Measurements from ENCODE around the gene MANEAL. TPM values are rescaled to one million over a fixed set of nuclear protein-coding genes. Genes with fewer than 3 reads are reported as not detected.

Gene MANEAL
- total RNA-seq, 2 donors from 2014 or later: 8.8 to 11.2 TPM

- WGBS: 75% methylated on average over 3 of the region's 3 CpGs
- no peaks in the 10 kb centered on the region for H3K9me3 ChIP-seq
- H3K36me3 ChIP-seq: no peaks in the 10 kb centered on the region
- no peak for DNase-seq (ENCODE audit: low spot score)
- intact Hi-C loops (cut with DNase I): no loop called here
- TF ChIP-seq POLR2A (IDR thresholded peaks at IDR 0.05): no peak
- no peak for TF ChIP-seq POLR2AphosphoS5 (IDR thresholded peaks at IDR 0.05)
- no peak for TF ChIP-seq CTCF (IDR thresholded peaks at IDR 0.05)
- H3K4me1 ChIP-seq (replicated peaks): no peaks in the 10 kb centered on the region
- H3K27ac ChIP-seq: no peak overlapping the region
- H3K4me3 ChIP-seq: no peak overlapping the region
- no peaks in the 10 kb centered on the region for H3K27me3 ChIP-seq (replicated peaks; ENCODE audit: insufficient read depth)
Measured at GRCh38 chr1:37845786-37846185, 52.1 kb downstream of the MANEAL start.

- Histone ChIP-seq H3K4me1 (replicated peaks) (no peaks in the 10 kb centered on the region), H3K4me3 (no peak overlapping the region), H3K36me3 (no peaks in the 10 kb centered on the region), H3K27me3 (replicated peaks; ENCODE audit: insufficient read depth) (no peaks in the 10 kb centered on the region), H3K9me3 (no peaks in the 10 kb centered on the region), H3K27ac (no peak overlapping the region)
- no peak for DNase-seq (ENCODE audit: low spot score)
- TF ChIP-seq POLR2AphosphoS5 (IDR thresholded peaks at IDR 0.05) (no peak), POLR2A (IDR thresholded peaks at IDR 0.05) (no peak), CTCF (IDR thresholded peaks at IDR 0.05) (no peak)
- 83% methylated on average over 4 of the region's 4 CpGs for WGBS
- intact Hi-C loops (cut with DNase I): no loop called here
Measured at GRCh38 chr1:37846647-37847339, 53.1 kb downstream of the MANEAL start.

GRCh38 chr1:37849480-37849879, 55.8 kb downstream of the MANEAL start:
- Histone ChIP-seq H3K9me3 (no peaks in the 10 kb centered on the region), H3K27me3 (replicated peaks; ENCODE audit: insufficient read depth) (no peaks in the 10 kb centered on the region), H3K36me3 (no peaks in the 10 kb centered on the region), H3K27ac (no peak overlapping the region), H3K4me1 (replicated peaks) (no peaks in the 10 kb centered on the region), H3K4me3 (no peak overlapping the region)
- intact Hi-C loops (cut with DNase I): no loop called here
- TF ChIP-seq CTCF (IDR thresholded peaks at IDR 0.05): no peak
- no peak for TF ChIP-seq POLR2A (IDR thresholded peaks at IDR 0.05)
- TF ChIP-seq POLR2AphosphoS5 (IDR thresholded peaks at IDR 0.05): no peak
- WGBS: 86% methylated on average over 3 of the region's 3 CpGs
- DNase-seq (ENCODE audit: low spot score): no peak

GRCh38 chr1:37850352-37850955, 56.8 kb downstream of the MANEAL start:
- no peak overlapping the region for H3K4me3 ChIP-seq
- no peaks in the 10 kb centered on the region for H3K27me3 ChIP-seq (replicated peaks; ENCODE audit: insufficient read depth)
- no peak overlapping the region for H3K27ac ChIP-seq
- WGBS: 88% methylated on average over 6 of the region's 6 CpGs
- no peaks in the 10 kb centered on the region for H3K4me1 ChIP-seq (replicated peaks)
- no peak for TF ChIP-seq POLR2A (IDR thresholded peaks at IDR 0.05)
- TF ChIP-seq CTCF (IDR thresholded peaks at IDR 0.05): no peak
- TF ChIP-seq POLR2AphosphoS5 (IDR thresholded peaks at IDR 0.05): no peak
- H3K36me3 ChIP-seq: no peaks in the 10 kb centered on the region
- intact Hi-C loops (cut with DNase I): no loop called here
- DNase-seq (ENCODE audit: low spot score): no peak
- no peaks in the 10 kb centered on the region for H3K9me3 ChIP-seq

Other genes starting within 250 kb of the MANEAL start
- 10 to 100 TPM; 27.6 to 45.7 TPM for gene SNIP1, start 239.6 kb upstream of the MANEAL start, total RNA-seq
- 10 to 100 TPM; 23.8 to 37.4 TPM for gene DNALI1, start 236.9 kb upstream of the MANEAL start, total RNA-seq
- gene GNL2, start 197.9 kb upstream of the MANEAL start, total RNA-seq: 10 to 100 TPM; 23.2 to 52.0 TPM
- 1 to 10 TPM; 1.6 TPM for gene RSPO1, start 159.0 kb upstream of the MANEAL start, total RNA-seq
- 1 to 10 TPM; 2.1 to 8.6 TPM for gene CDCA8, start 101.3 kb upstream of the MANEAL start, total RNA-seq
- gene EPHA10, start 28.7 kb upstream of the MANEAL start, total RNA-seq: 10 to 100 TPM in 1 of 2 donors, under 1 TPM in 1; 0.73 to 11.8 TPM
- 100 to 1,000 TPM; 141 to 170 TPM for gene C1orf122, start 13.9 kb downstream of the MANEAL start, total RNA-seq
- gene YRDC, start 14.4 kb downstream of the MANEAL start, total RNA-seq: 10 to 100 TPM; 23.7 to 33.5 TPM
- 1 to 10 TPM; 4.5 to 8.8 TPM for gene MTF1, start 65.7 kb downstream of the MANEAL start, total RNA-seq
- gene INPP5B, start 153.2 kb downstream of the MANEAL start, total RNA-seq: 10 to 100 TPM; 12.8 to 20.8 TPM
- gene SF3A3, start 196.2 kb downstream of the MANEAL start, total RNA-seq: 10 to 100 TPM; 55.8 to 68.0 TPM
- 10 to 100 TPM; 14.2 to 40.6 TPM for gene FHL3, start 211.7 kb downstream of the MANEAL start, total RNA-seq
- 10 to 100 TPM; 26.9 to 36.5 TPM for gene UTP11, start 218.9 kb downstream of the MANEAL start, total RNA-seq